Caco-2 (cell line): ENCODE data around the gene ARHGEF10L. TPM values are rescaled to one million over a fixed set of nuclear protein-coding genes. Genes with fewer than 3 reads are reported as not detected.

Experiments used
- BruUV-seq: library from RNA; stranded (reverse); fragments of 400-500 nt; replicated peaks from 2 replicates; lab custom pipeline; 2021; lab: Mats Ljungman, UMichigan
- CTCF ChIA-PET: fragments of 300-600 bp; sonication (Branson Sonifier 250); formaldehyde crosslinking; loops from one replicate; lab custom pipeline; 2022; ENCODE audit warnings: antibody characterized with exemption; lab: Charles Lee
- POLR2A ChIA-PET: fragments of 300-600 bp; sonication (Branson Sonifier 250); formaldehyde crosslinking; loops from one replicate; lab custom pipeline; 2022; ENCODE audit warnings: antibody characterized with exemption; lab: Charles Lee
- DNase-seq, 2 experiments: peaks; one replicate each; pipeline versions ENCODE4 v3.0.0 to v3.0.0-alpha.2; 2020 to 2022
- H3K27me3 ChIP-seq: replicated peaks from 2 replicates; pipeline ENCODE4 v1.6.0; 2011; ENCODE audit warnings: low read length; ENCODE audit not compliant: control insufficient read depth, insufficient read depth
- H3K36me3 ChIP-seq: 2 replicates; pipeline ENCODE4 v1.5.1; 2011; ENCODE audit warnings: low read length; ENCODE audit not compliant: control insufficient read depth, insufficient read depth
- H3K4me1 ChIP-seq: fragments of 250-450 bp; sonication (Bioruptor Pico); 2 replicates; pipeline ENCODE4 v1.5.1; 2020; ENCODE audit warnings: mild to moderate bottlenecking
- H3K4me3 ChIP-seq: 2 replicates; pipeline ENCODE4 v1.5.1; 2011; ENCODE audit warnings: low read depth, mild to moderate bottlenecking, control low read depth, low read length
- H3K9me3 ChIP-seq: fragments of 250-450 bp; sonication (Bioruptor Pico); 2 replicates; pipeline ENCODE4 v1.5.1; 2020; ENCODE audit warnings: mild to moderate bottlenecking, moderate library complexity
- H3K27ac Mint-ChIP-seq: one replicate; pipeline ENCODE4 v1.8.0; 2022; ENCODE audit warnings: mixed read lengths; ENCODE audit not compliant: unreplicated experiment
- H3K27me3 Mint-ChIP-seq: one replicate; pipeline ENCODE4 v1.8.0; 2022; ENCODE audit warnings: mixed read lengths; ENCODE audit not compliant: insufficient read depth, unreplicated experiment
- H3K36me3 Mint-ChIP-seq: one replicate; pipeline ENCODE4 v1.8.0; 2022; ENCODE audit warnings: mild to moderate bottlenecking, mixed read lengths; ENCODE audit not compliant: insufficient read depth, unreplicated experiment
- H3K4me1 Mint-ChIP-seq: one replicate; pipeline ENCODE4 v1.8.0; 2022; ENCODE audit warnings: low read depth, mixed read lengths; ENCODE audit not compliant: unreplicated experiment
- H3K4me3 Mint-ChIP-seq: one replicate; pipeline ENCODE4 v1.8.0; 2022; ENCODE audit warnings: mild to moderate bottlenecking, moderate library complexity, mixed read lengths; ENCODE audit not compliant: unreplicated experiment
- H3K9me3 Mint-ChIP-seq: one replicate; pipeline ENCODE4 v1.8.0; 2022; ENCODE audit warnings: mixed read lengths; ENCODE audit not compliant: unreplicated experiment
- CTCF ChIP-seq, 2 experiments: fragments of 200-600 bp in 1 of 2; IDR thresholded peaks; 1 replicate in 1 of 2; 2 replicates in 1 of 2; pipeline versions ENCODE4 v1.5.1 to v1.8.0; 2011 to 2022; ENCODE audit warnings: antibody characterized with exemption in 1 of 2, control low read depth in 1 of 2, inconsistent platforms in 1 of 2, low read depth in 1 of 2, low read length in 1 of 2, mild to moderate bottlenecking in 1 of 2, moderate library complexity in 1 of 2; ENCODE audit not compliant: insufficient read depth in 1 of 2, severe bottlenecking in 1 of 2, unreplicated experiment in 1 of 2
- intact Hi-C: fragments of 100-400 bp; cut with micrococcal nuclease; formaldehyde crosslinking; loops from one replicate; pipeline ENCODE4 v1.10.0; 2022; ENCODE audit not compliant: unreplicated experiment
- total RNA-seq: library from RNA; stranded (reverse); gene quantifications from 2 replicates; pipeline ENCODE4 v1.2.3, GENCODE V29; 2022

Gene ARHGEF10L
- total RNA-seq, 1 experiment from 2014 or later: 31.3 TPM

DNA sequence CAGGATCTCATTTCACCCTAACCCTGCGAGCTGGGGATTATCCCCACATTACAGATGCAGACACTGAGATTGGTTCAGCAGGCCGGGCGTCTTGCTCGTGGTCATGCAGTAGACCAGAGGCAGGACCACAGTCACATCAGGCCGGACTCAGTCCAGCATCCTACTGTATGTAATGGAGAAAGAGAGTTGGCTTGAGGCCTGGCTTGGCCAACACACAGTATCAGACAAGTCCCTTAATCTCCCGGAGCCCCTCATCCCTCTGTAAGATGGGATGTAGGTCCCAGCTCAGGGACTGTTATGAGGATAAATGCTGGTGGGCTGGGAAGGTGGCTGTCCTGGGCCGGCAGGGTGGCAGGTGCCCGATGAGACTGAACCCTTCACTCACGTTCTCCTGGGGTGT is 149.5 kb downstream of the ARHGEF10L start:
- DNase-seq: no peak
- CTCF ChIA-PET: no interaction called here
- Histone ChIP-seq H3K27me3 (no peaks in the 10 kb centered on the region), H3K4me3 (no peak overlapping the region), H3K36me3 (peaks cover 2% of the 10 kb centered on the region; the same call in 1 of the 2 replicates), H3K4me1 (no peaks in the 10 kb centered on the region), H3K9me3 (no peaks in the 10 kb centered on the region)
- no peak overlapping the region for H3K4me3 Mint-ChIP-seq
- BruUV-seq: no TSS peak
- no peaks in the 10 kb centered on the region for H3K9me3 Mint-ChIP-seq
- no peaks in the 10 kb centered on the region for H3K4me1 Mint-ChIP-seq
- POLR2A ChIA-PET: no interaction called here
- no peak overlapping the region for H3K27ac Mint-ChIP-seq
- TF ChIP-seq CTCF (IDR thresholded peaks at IDR 0.05; ENCODE audit: insufficient read depth in 1 of 2, low read depth in 1 of 2, low read length in 1 of 2, severe bottlenecking in 1 of 2, unreplicated experiment in 1 of 2): no peak
- intact Hi-C loops: no loop called here
- no peaks in the 10 kb centered on the region for H3K27me3 Mint-ChIP-seq
- peaks cover 6% of the 10 kb centered on the region for H3K36me3 Mint-ChIP-seq

DNA sequence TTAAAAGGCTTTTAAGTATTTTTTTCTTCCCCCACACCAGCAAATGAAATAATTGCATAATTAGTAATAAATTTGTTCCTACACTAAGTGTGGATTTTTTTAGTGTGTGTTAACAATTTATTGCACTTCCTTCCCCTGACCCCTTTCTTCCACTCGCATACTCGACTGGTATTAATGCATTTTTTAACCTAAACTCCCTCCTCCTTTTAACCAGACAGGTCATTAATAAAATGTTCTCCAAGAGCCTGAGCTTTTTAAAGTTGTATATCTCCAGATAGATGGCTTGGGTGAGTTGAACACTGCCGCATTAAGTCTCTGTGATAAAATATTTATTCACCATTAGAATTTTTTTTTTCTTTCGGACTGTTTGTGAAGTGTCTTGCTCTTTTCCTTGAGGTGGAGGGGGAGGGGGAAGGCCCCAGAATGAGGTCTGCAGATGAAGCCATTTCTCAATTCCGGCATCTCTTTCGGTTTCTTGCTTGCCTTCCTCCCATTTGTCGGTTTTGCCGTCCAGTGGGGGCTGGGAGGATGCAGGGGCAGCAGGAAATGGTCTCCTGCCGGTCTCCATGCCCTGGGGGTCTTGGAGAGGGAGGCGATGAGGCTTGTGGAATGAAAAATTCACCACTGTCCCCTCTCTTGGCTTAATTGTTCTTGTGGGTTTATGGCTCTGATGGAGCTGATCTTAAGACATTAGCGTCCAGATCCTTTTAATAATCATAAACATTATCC is 151.6 kb downstream of the ARHGEF10L start:
- Histone ChIP-seq H3K27me3 (no peaks in the 10 kb centered on the region), H3K4me1 (no peaks in the 10 kb centered on the region), H3K4me3 (no peak overlapping the region), H3K36me3 (peaks cover 3% of the 10 kb centered on the region; the same call in 1 of the 2 replicates), H3K9me3 (no peaks in the 10 kb centered on the region)
- CTCF ChIA-PET: no interaction called here
- POLR2A ChIA-PET: no interaction called here
- BruUV-seq: no TSS peak
- H3K4me1 Mint-ChIP-seq: no peaks in the 10 kb centered on the region
- no peak overlapping the region for H3K27ac Mint-ChIP-seq
- H3K4me3 Mint-ChIP-seq: no peak overlapping the region
- no peak for DNase-seq
- H3K27me3 Mint-ChIP-seq: no peaks in the 10 kb centered on the region
- H3K9me3 Mint-ChIP-seq: no peaks in the 10 kb centered on the region
- no peak for TF ChIP-seq CTCF (IDR thresholded peaks at IDR 0.05; ENCODE audit: insufficient read depth in 1 of 2, low read depth in 1 of 2, low read length in 1 of 2, severe bottlenecking in 1 of 2, unreplicated experiment in 1 of 2)
- peaks cover 6% of the 10 kb centered on the region for H3K36me3 Mint-ChIP-seq
- intact Hi-C loops: no loop called here

- no peak for DNase-seq
- no TSS peak for BruUV-seq
- TF ChIP-seq CTCF (IDR thresholded peaks at IDR 0.05; ENCODE audit: insufficient read depth in 1 of 2, low read depth in 1 of 2, low read length in 1 of 2, severe bottlenecking in 1 of 2, unreplicated experiment in 1 of 2): no peak
- no peaks in the 10 kb centered on the region for H3K27me3 Mint-ChIP-seq
- intact Hi-C loops: no loop called here
- H3K27me3 ChIP-seq: no peaks in the 10 kb centered on the region
- H3K27ac Mint-ChIP-seq: no peak overlapping the region
- no peak overlapping the region for H3K4me3 Mint-ChIP-seq
- peaks cover 3% of the 10 kb centered on the region; the same call in 1 of the 2 replicates for H3K36me3 ChIP-seq
- no peaks in the 10 kb centered on the region for H3K4me1 ChIP-seq
- H3K36me3 Mint-ChIP-seq: peaks cover 6% of the 10 kb centered on the region
- H3K4me1 Mint-ChIP-seq: no peaks in the 10 kb centered on the region
- ChIA-PET POLR2A (no interaction called here), CTCF (no interaction called here)
- no peaks in the 10 kb centered on the region for H3K9me3 Mint-ChIP-seq
- no peak overlapping the region for H3K4me3 ChIP-seq
- H3K9me3 ChIP-seq: no peaks in the 10 kb centered on the region
These were observed 153.1 kb downstream of the ARHGEF10L start for GRCh38 chr1:17692645-17693044.
